Calu3 (cell line): ENCODE data around the gene RTF2. TPM values are rescaled to one million over a fixed set of nuclear protein-coding genes. Genes with fewer than 3 reads are reported as not detected.

Experiments used
- BruUV-seq: library from RNA; stranded (reverse); fragments of 400-500 nt; replicated peaks from 2 replicates; lab custom pipeline; 2021; lab: Mats Ljungman, UMichigan
- CTCF ChIA-PET: fragments of 300-600 bp; sonication (Branson Sonifier 250); formaldehyde crosslinking; loops from one replicate; lab custom pipeline; 2022; ENCODE audit warnings: antibody characterized with exemption; lab: Charles Lee
- DNase-seq: peaks from one replicate; pipeline ENCODE4 v3.0.0; 2022
- H3K27ac Mint-ChIP-seq: one replicate; pipeline ENCODE4 v1.8.0; 2022; ENCODE audit warnings: mixed read lengths; ENCODE audit not compliant: unreplicated experiment
- H3K27me3 Mint-ChIP-seq: one replicate; pipeline ENCODE4 v1.8.0; 2022; ENCODE audit warnings: mixed read lengths; ENCODE audit not compliant: unreplicated experiment
- H3K36me3 Mint-ChIP-seq: one replicate; pipeline ENCODE4 v1.8.0; 2022; ENCODE audit warnings: mild to moderate bottlenecking, moderate library complexity, mixed read lengths; ENCODE audit not compliant: insufficient read depth, unreplicated experiment
- H3K4me1 Mint-ChIP-seq: one replicate; pipeline ENCODE4 v1.8.0; 2022; ENCODE audit warnings: mild to moderate bottlenecking, low read depth, mixed read lengths; ENCODE audit not compliant: unreplicated experiment
- H3K4me3 Mint-ChIP-seq: one replicate; pipeline ENCODE4 v1.8.0; 2022; ENCODE audit warnings: mild to moderate bottlenecking, low read depth, moderate library complexity, mixed read lengths; ENCODE audit not compliant: unreplicated experiment
- H3K9me3 Mint-ChIP-seq: one replicate; pipeline ENCODE4 v1.8.0; 2022; ENCODE audit warnings: low read depth, mixed read lengths; ENCODE audit not compliant: unreplicated experiment
- CTCF ChIP-seq: fragments of 200-600 bp; IDR thresholded peaks from one replicate; pipeline ENCODE4 v1.8.0; 2022; ENCODE audit warnings: antibody characterized with exemption; ENCODE audit not compliant: unreplicated experiment
- intact Hi-C: fragments of 100-400 bp; cut with micrococcal nuclease; formaldehyde crosslinking; loops from one replicate; pipeline ENCODE4 v1.10.0; 2022; ENCODE audit not compliant: unreplicated experiment
- total RNA-seq: library from RNA; stranded (reverse); gene quantifications from 2 replicates; pipeline ENCODE4 v1.2.3, GENCODE V29; 2022

RTF2 gene
- total RNA-seq, 1 experiment from 2014 or later, result 67.2 TPM

- H3K4me1 Mint-ChIP-seq, result peaks cover 23% of the 10 kb centered on the region
- H3K36me3 Mint-ChIP-seq, result no peaks in the 10 kb centered on the region
- H3K27me3 Mint-ChIP-seq, result no peaks in the 10 kb centered on the region
- TF ChIP-seq CTCF, result no peak
- CTCF ChIA-PET, result interaction anchor here (0.6 kb wide), 1 partner anchor 8 kb away, joined by 3 read pairs; no protein-coding TSS in a partner anchor
- H3K4me3 Mint-ChIP-seq, result no peak overlapping the region
- no peak for DNase-seq
- BruUV-seq, result no TSS peak
- no peaks in the 10 kb centered on the region for H3K9me3 Mint-ChIP-seq
- intact Hi-C loops, result no loop called here
- H3K27ac Mint-ChIP-seq, result no peak overlapping the region
Observed at GRCh38 chr20:56424931-56425330, 43.5 kb upstream of the RTF2 start.

- Mint-ChIP-seq H3K4me1 (peaks cover 24% of the 10 kb centered on the region), H3K27ac (no peak overlapping the region), H3K9me3 (no peaks in the 10 kb centered on the region), H3K4me3 (no peak overlapping the region), H3K27me3 (no peaks in the 10 kb centered on the region), H3K36me3 (no peaks in the 10 kb centered on the region)
- intact Hi-C loops, result no loop called here
- no peak for DNase-seq
- CTCF ChIA-PET, result no interaction called here
- BruUV-seq, result no TSS peak
- TF ChIP-seq CTCF, result no peak
Observed at GRCh38 chr20:56426026-56426425, 42.4 kb upstream of the RTF2 start.

GRCh38 chr20:56426926-56427325, 41.5 kb upstream of the RTF2 start:
- TF ChIP-seq CTCF, result no peak
- CTCF ChIA-PET, result no interaction called here
- intact Hi-C loops, result no loop called here
- no TSS peak for BruUV-seq
- peaks cover 21% of the 10 kb centered on the region for H3K4me1 Mint-ChIP-seq
- H3K4me3 Mint-ChIP-seq, result no peak overlapping the region
- no peak overlapping the region for H3K27ac Mint-ChIP-seq
- no peaks in the 10 kb centered on the region for H3K27me3 Mint-ChIP-seq
- DNase-seq, result no peak
- no peaks in the 10 kb centered on the region for H3K36me3 Mint-ChIP-seq
- H3K9me3 Mint-ChIP-seq, result no peaks in the 10 kb centered on the region

GRCh38 chr20:56427797-56428196, 40.6 kb upstream of the RTF2 start:
- BruUV-seq, result no TSS peak
- H3K27me3 Mint-ChIP-seq, result no peaks in the 10 kb centered on the region
- peaks cover 12% of the 10 kb centered on the region for H3K4me1 Mint-ChIP-seq
- H3K9me3 Mint-ChIP-seq, result no peaks in the 10 kb centered on the region
- intact Hi-C loops, result no loop called here
- TF ChIP-seq CTCF, result no peak
- CTCF ChIA-PET, result no interaction called here
- no peak overlapping the region for H3K27ac Mint-ChIP-seq
- no peak for DNase-seq
- no peaks in the 10 kb centered on the region for H3K36me3 Mint-ChIP-seq
- no peak overlapping the region for H3K4me3 Mint-ChIP-seq
